H1 (cell line): ENCODE data around the gene TMEM14C. TPM values are rescaled to one million over a fixed set of nuclear protein-coding genes. Genes with fewer than 3 reads are reported as not detected.

Source experiments
- JUN ChIP-seq: IDR thresholded peaks from 2 replicates; pipeline ENCODE4 v1.6.1; 2011; ENCODE audit warnings: low read depth, mild to moderate bottlenecking, improper control_type of control experiment, low read length
- JUND ChIP-seq: IDR thresholded peaks from 2 replicates; pipeline ENCODE4 v1.6.1; 2011; ENCODE audit warnings: mild to moderate bottlenecking, improper control_type of control experiment, low read length
- SP1 ChIP-seq: IDR thresholded peaks from 2 replicates; pipeline ENCODE4 v1.6.1; 2011; ENCODE audit warnings: low read depth, low read length
- polyA plus RNA-seq, 7 experiments: library from polyadenylated mRNA; depleted of rRNA in 3 of 7; stranded (reverse) in 5 of 7; unstranded in 2 of 7; fragments of >200 nt in 5 of 7; fragments of 200-250 nt in 2 of 7; gene quantifications; 1 replicate in 5 of 7; 2 replicates in 1 of 7; 4 replicates in 1 of 7; pipeline versions ENCODE4 v1.2.1 to v1.2.3, GENCODE V29; 2011 to 2013; ENCODE audit warnings: missing spikeins in 2 of 7, mixed read lengths in 2 of 7
- total RNA-seq: library from RNA; stranded (reverse); fragmentation: NEBNext Ultra II Directional; extraction: Animal tissue kit (Norgen Biotek cat#: 25700); gene quantifications from 2 replicates; pipeline ENCODE4 v1.2.1, GENCODE V29; 2021

TMEM14C gene
- total and polyA plus RNA-seq, 2 of the 8 experiments (the other 6 are each of a cell fraction or from before 2014, with no cell fraction given): 116 to 157 TPM

DNA sequence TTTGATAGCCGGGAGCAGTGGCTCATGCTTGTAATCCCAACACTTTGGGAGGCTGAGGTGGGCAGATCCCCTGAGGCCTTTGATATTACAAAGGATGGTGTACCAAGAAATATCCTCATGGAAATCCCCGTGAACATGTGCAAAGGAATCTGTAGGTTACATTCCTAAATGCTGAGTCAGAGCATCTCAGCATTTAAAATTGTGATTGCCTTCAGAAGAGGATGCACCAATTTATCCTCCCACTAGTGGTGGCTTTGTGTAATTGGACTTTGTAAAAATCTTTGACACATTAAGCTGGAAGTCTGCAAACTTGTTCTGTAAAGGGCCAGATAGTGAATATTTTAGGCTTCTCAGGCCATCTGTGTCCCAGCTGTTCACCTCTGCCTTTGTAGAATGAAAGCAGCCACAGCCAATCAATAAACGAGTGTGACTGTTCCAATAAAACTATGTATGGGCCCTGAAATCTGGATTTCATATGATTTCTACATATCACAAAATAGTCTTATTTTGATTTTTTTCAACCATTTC lies 36.5 kb downstream of the TMEM14C start (continued):
- TF ChIP-seq JUN (0 out of 2 replicates have a peak, but pooled peaks have one; percentile 30), JUND (peak; percentile 95), SP1 (no peak)
